NCI-H446 (cell line): ENCODE results near the gene PIWIL1.

Experiments
- DNase-seq, 2 experiments: peaks; one replicate each; lab custom pipeline; 2025; lab: John Stamatoyannopoulos, UW

Gene PIWIL1

GRCh38 chr12:130374083-130374482 lies 36.4 kb downstream of the PIWIL1 start:
- DNase-seq = no peak

GRCh38 chr12:130375296-130376287 lies 37.9 kb downstream of the PIWIL1 start:
- DNase-seq = peak in 1 of 2 experiments; percentile 1

- no peak for DNase-seq
Measured at GRCh38 chr12:130382818-130383217, 45.1 kb downstream of the PIWIL1 start.

GRCh38 chr12:130384234-130384633 lies 46.5 kb downstream of the PIWIL1 start:
- DNase-seq = no peak

GRCh38 chr12:130385193-130385592 lies 47.5 kb downstream of the PIWIL1 start:
- DNase-seq = no peak

- DNase-seq = no peak
Measured at GRCh38 chr12:130391186-130391585, 53.5 kb downstream of the PIWIL1 start.

- DNase-seq = no peak
Measured at GRCh38 chr12:130394906-130395305, 57.2 kb downstream of the PIWIL1 start.

- no peak for DNase-seq
Measured at GRCh38 chr12:130396667-130397066, 59.0 kb downstream of the PIWIL1 start.

- DNase-seq = no peak
Measured at GRCh38 chr12:130398100-130398848, 60.6 kb downstream of the PIWIL1 start.

GRCh38 chr12:130401703-130402102 lies 64.0 kb downstream of the PIWIL1 start:
- DNase-seq = no peak

- DNase-seq = no peak
Measured at GRCh38 chr12:130405332-130405731, 67.6 kb downstream of the PIWIL1 start.

- no peak for DNase-seq
Measured at GRCh38 chr12:130412384-130412783, 74.7 kb downstream of the PIWIL1 start.

GRCh38 chr12:130413909-130414308 lies 76.2 kb downstream of the PIWIL1 start:
- no peak for DNase-seq

GRCh38 chr12:130414381-130414780 lies 76.7 kb downstream of the PIWIL1 start:
- no peak for DNase-seq

GRCh38 chr12:130418251-130418650 lies 80.6 kb downstream of the PIWIL1 start:
- DNase-seq = no peak

GRCh38 chr12:130419116-130419515 lies 81.4 kb downstream of the PIWIL1 start:
- no peak for DNase-seq

- DNase-seq = no peak
Measured at GRCh38 chr12:130420071-130420470, 82.4 kb downstream of the PIWIL1 start.

GRCh38 chr12:130421896-130422295 lies 84.2 kb downstream of the PIWIL1 start:
- DNase-seq = no peak
